ENCODE measurements around the gene SLC6A6. TPM values are rescaled to one million over a fixed set of nuclear protein-coding genes. Genes with fewer than 3 reads are reported as not detected.
"Not testable (repeated sequence)": the region's sequence is repeated elsewhere in the genome, so short reads cannot be mapped to it uniquely, and the experiment has no call there.

SLC6A6 gene
- total RNA-seq, 4 donors from 2014 or later: 35.7 to 75.2 (median 56.4) TPM

GRCh38 chr3:14514323-14514720 lies 111.9 kb downstream of the SLC6A6 start:
- no peak for TF ChIP-seq CTCF (IDR thresholded peaks at IDR 0.05)
- DNase-seq (ENCODE audit: low spot score): no peak
- ATAC-seq (ENCODE audit: low FRiP score): no peak

- not testable (repeated sequence) for DNase-seq (ENCODE audit: low spot score); ATAC-seq (ENCODE audit: low FRiP score)
Observed at GRCh38 chr3:14515526-14515925, 113.1 kb downstream of the SLC6A6 start.

DNA sequence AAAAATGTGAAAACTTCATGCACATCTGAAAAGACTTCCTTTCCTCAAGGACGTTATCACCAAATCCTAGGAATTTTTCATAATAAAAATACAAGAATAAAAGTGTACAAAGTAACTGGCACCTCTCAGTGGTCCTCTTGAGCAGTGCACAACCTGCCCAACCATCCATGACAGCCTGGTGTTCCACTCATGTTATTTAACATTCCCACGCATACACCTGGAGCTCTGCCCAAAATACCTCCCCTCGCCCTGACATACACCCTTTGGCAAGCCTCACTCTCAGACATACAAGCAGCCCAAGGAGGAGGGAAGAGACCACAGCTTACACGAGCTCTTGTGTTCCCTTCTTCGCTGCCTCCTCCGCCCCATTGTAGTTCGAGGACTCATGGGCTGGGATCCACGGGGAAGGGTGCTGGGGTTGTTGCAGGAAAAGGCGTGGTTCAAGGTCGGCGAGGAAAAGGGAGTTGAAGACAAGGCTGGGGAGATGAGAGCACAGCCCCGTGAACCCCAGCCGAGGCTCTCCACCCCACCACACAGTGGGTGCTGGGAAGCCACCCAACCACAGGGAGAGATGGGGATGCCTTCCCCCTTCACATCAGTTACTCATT lies 114.4 kb downstream of the SLC6A6 start:
- ATAC-seq (ENCODE audit: low FRiP score) (no peak), DNase-seq (ENCODE audit: low spot score) (no peak)

GRCh38 chr3:14517601-14518431 lies 115.4 kb downstream of the SLC6A6 start:
- no peak for ATAC-seq (ENCODE audit: low FRiP score)
- TF ChIP-seq CTCF (IDR thresholded peaks at IDR 0.05): no peak
- no peak for DNase-seq (ENCODE audit: low spot score)

More for the DNA sequence above, 114.4 kb downstream of the SLC6A6 start:
- no peak for TF ChIP-seq CTCF (IDR thresholded peaks at IDR 0.05)

GRCh38 chr3:14518432-14518802 lies 116.0 kb downstream of the SLC6A6 start:
- ATAC-seq (ENCODE audit: low FRiP score): no peak
- TF ChIP-seq CTCF (IDR thresholded peaks at IDR 0.05): no peak
- no peak for DNase-seq (ENCODE audit: low spot score)

GRCh38 chr3:14518893-14519292 lies 116.5 kb downstream of the SLC6A6 start:
- DNase-seq (ENCODE audit: low spot score): no peak
- TF ChIP-seq CTCF (IDR thresholded peaks at IDR 0.05): no peak
- ATAC-seq (ENCODE audit: low FRiP score): no peak

DNA sequence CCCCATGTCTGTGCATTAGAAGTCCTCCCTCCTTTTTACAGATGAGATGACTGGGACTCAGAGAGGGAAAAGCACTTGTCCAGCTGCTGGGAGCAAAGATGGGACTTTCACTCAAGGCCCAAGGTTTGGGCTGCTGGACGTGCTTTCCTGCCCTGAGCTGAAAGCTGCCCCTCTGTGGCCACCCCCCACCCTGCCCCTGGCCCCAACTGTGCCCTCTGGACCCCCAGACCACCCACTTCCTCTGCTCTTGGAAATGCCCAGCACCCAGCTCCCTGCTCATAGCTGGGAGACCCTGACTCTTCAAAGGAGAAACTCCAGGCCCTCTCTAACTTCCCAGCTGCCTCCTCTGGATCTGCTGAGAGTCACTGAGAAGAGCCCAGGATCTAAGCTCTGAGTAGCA lies 117.0 kb downstream of the SLC6A6 start:
- DNase-seq (ENCODE audit: low spot score): no peak
- no peak for TF ChIP-seq CTCF (IDR thresholded peaks at IDR 0.05)
- no peak for ATAC-seq (ENCODE audit: low FRiP score)

All from omental fat pad (tissue), 4 donors.